NCI-H1694 treated with DMSO at 0.1 percent for 48 hours (cell line): ENCODE measurements around the gene ITGA1.
"Not testable (repeated sequence)": the region's sequence is repeated elsewhere in the genome, so short reads cannot be mapped to it uniquely, and the experiment has no call there.

Source experiments
- DNase-seq: peaks from one replicate; lab custom pipeline; 2025; lab: John Stamatoyannopoulos, UW

Gene ITGA1

GRCh38 chr5:52831786-52832511, 44.2 kb downstream of the ITGA1 start:
- no peak for DNase-seq

GRCh38 chr5:52834320-52834719, 46.6 kb downstream of the ITGA1 start:
- no peak for DNase-seq

- DNase-seq: no peak
Measured at GRCh38 chr5:52837068-52837467, 49.4 kb downstream of the ITGA1 start.

- no peak for DNase-seq
Measured at GRCh38 chr5:52837591-52838001, 49.9 kb downstream of the ITGA1 start.

GRCh38 chr5:52838326-52839015, 50.8 kb downstream of the ITGA1 start:
- DNase-seq: no peak

DNA sequence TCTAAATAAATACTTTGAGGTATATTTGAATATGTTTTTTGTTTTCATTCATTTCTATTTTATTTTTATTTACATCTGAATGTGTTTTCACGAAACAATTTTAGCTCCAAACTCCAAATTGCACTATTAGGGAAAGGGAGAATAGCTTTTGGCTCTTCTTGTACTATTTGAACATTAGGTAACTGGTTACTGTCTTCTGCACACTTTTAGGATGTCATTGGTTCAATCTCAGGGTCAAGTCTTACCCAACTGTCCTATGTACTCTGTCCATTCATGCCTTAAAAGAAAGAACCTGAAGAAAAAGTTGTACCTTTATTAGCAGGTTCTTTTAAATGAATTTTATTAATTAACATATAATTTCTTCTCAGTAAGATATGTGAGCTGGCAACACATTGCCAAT, 51.6 kb downstream of the ITGA1 start:
- DNase-seq: no peak

- peak; percentile 18 for DNase-seq
Measured at GRCh38 chr5:52840277-52841050, 52.7 kb downstream of the ITGA1 start.

GRCh38 chr5:52841114-52841513, 53.4 kb downstream of the ITGA1 start:
- DNase-seq: no peak

- DNase-seq: no peak
Measured at GRCh38 chr5:52842111-52842510, 54.4 kb downstream of the ITGA1 start.

- no peak for DNase-seq
Measured at GRCh38 chr5:52844885-52845284, 57.2 kb downstream of the ITGA1 start.

DNA sequence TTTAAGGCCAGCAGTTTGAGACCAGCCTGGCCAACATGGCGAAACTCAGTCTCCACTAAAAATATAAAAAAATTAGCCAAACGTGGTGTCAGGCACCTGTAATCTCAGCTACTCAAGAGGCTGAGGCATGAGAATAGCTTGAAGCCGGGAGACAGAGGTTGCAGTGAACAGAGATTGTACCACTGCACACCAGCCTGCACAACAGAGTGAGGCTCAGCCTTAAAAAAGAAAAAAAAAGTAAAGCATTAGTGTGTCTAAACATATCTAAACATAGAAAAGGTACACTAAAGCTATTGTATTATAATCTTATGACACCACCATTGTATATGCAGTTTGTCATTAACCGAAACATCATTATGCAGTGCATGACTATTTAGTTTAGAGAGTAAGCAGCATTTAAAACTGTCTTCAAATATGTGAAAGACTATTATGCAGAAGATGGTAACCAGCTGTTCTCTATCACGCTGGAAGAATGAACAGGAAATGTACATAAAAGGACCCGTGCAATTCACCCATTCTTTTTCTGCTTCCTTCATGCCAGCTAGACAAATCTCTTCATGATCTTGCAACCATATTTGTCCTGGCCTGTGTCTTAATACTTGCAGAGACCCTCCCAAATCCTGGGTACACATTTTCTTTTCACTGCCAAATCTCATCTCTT, 58.6 kb downstream of the ITGA1 start:
- DNase-seq: no peak

- not testable (repeated sequence) for DNase-seq
Measured at GRCh38 chr5:52848688-52849087, 61.0 kb downstream of the ITGA1 start.

GRCh38 chr5:52849544-52849943, 61.8 kb downstream of the ITGA1 start:
- DNase-seq: no peak

DNA sequence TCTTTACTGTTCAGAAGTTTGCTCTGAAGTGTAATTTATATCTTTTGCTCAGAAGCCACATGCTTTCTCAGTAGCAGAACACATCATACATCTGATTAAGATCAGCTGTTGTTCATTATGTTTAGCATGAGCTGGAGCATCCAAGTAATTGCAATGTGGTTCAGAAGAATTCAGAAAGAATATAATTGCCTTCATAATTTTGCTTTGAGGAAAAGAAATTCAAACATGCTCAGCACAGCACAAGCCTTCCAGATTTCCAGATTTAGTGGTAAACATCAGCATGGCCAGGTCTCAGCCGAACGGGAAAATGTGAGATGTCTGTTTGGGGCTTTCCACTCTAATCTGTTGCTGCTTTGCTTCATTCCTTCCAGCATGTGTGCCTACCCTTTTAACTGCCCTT, 65.9 kb downstream of the ITGA1 start:
- DNase-seq: no peak

GRCh38 chr5:52854301-52854700, 66.6 kb downstream of the ITGA1 start:
- DNase-seq: no peak

- DNase-seq: no peak
Measured at GRCh38 chr5:52854949-52855348, 67.2 kb downstream of the ITGA1 start.

DNA sequence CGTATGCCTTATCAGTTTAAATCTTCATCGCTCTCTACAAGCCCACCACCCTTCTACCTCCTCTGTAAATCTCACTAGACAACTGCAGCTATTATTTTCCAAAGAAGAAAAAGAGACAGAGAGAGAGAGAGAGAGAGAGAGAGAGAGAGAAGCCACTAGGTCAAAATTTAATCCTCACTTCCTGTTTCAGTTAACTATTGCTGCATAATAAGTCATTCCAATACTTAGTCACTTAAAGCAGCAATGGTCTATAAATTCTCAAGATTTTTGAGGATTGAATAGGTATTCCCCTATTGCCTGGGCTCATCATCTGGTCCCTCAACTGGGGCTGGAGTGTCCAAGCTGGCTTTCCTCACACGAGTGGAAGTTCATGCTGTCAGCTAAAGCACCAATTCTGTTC, 68.8 kb downstream of the ITGA1 start:
- no peak for DNase-seq

DNA sequence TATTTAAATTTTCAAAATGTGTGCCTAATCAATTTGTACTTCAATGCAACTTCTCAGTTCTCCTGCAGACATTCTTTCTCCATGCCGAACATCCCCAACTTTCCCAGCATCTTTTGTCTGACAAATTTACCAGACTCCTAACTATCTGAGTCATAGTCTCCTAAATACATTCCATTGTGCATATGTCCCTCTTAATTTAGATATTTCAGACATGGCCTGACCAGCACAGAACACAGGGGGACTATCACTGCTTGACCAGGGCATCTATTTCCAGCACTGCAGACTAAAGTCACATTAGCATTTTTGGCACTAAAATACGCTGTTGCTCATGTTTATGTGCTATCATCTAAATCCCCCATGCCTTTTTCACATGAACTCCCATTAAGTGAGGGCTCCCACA, 71.9 kb downstream of the ITGA1 start:
- DNase-seq: no peak

- DNase-seq: no peak
Measured at GRCh38 chr5:52861368-52861767, 73.7 kb downstream of the ITGA1 start.

- DNase-seq: no peak
Measured at GRCh38 chr5:52863715-52864290, 76.1 kb downstream of the ITGA1 start.

DNA sequence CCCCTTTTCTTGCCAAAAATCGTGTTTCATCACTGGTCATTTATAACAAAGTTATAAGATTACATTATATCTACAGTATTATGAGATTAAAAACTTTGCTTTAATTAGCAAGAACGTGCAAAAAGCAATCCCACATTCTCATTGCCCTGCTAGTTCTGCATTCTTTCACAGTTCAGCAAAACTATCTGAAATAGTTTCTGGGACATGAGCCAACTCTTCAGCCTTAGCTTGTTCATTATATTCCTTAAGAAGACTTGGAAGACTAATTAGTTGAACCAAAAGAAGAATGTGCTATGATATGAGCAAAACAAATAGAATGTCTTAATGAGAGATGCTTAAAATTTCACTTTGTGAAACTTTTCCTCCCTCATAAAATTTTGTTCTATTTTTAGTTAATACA, 76.7 kb downstream of the ITGA1 start:
- no peak for DNase-seq

GRCh38 chr5:52864884-52865283, 77.2 kb downstream of the ITGA1 start:
- DNase-seq: no peak
